Common myeloid progenitor, CD34-positive (primary cell): ENCODE results near the gene RELT.
A peak's percentile ranks its signal among the peaks of the same experiment; 100 is the strongest.

ENCODE experiments used
- CTCF ChIA-PET: fragments of 350-600 bp; sonication (Branson Sonifier 250); formaldehyde crosslinking; loops from one replicate; lab custom pipeline; 2021; ENCODE audit warnings: antibody characterized with exemption; lab: Charles Lee
- POLR2A ChIA-PET: fragments of 350-600 bp; sonication (Branson Sonifier 250); formaldehyde crosslinking; loops from one replicate; lab custom pipeline; 2021; ENCODE audit warnings: antibody characterized with exemption; lab: Charles Lee
- DNase-seq, 3 donors: peaks; one replicate each; pipeline versions ENCODE4 v3.0.0 to v3.0.0-alpha.2; 2013
- H3K27ac ChIP-seq, 2 experiments: 1 replicate in 1 of 2; 2 replicates in 1 of 2; pipeline ENCODE4 v1.7.0; 2013; ENCODE audit warnings: inconsistent platforms in 2 of 2, low read length in 2 of 2, mild to moderate bottlenecking in 2 of 2, low read depth in 1 of 2, moderate library complexity in 1 of 2; ENCODE audit not compliant: severe bottlenecking in 2 of 2, insufficient read depth in 1 of 2, poor library complexity in 1 of 2
- H3K27me3 ChIP-seq, 5 experiments: replicated peaks in 2 of 5; 1 replicate in 3 of 5; 2 replicates in 2 of 5; pipeline versions ENCODE4 v1.6.1 to v1.7.0; 2013; ENCODE audit warnings: low read length in 4 of 5, mild to moderate bottlenecking in 2 of 5, moderate library complexity in 2 of 5, inconsistent platforms in 1 of 5; ENCODE audit not compliant: insufficient read depth in 5 of 5, control insufficient read depth in 4 of 5
- H3K36me3 ChIP-seq, 4 experiments: 1 replicate in 2 of 4; 2 replicates in 2 of 4; pipeline versions ENCODE4 v1.6.1 to v1.7.0; 2013; ENCODE audit warnings: low read length in 3 of 4, control low read depth in 1 of 4, mild to moderate bottlenecking in 1 of 4; ENCODE audit not compliant: control insufficient read depth in 4 of 4, insufficient read depth in 4 of 4
- H3K4me1 ChIP-seq, 4 experiments: 1 replicate in 3 of 4; 2 replicates in 1 of 4; pipeline versions ENCODE4 v1.6.1 to v1.7.1; 2013; ENCODE audit warnings: low read length in 3 of 4, mild to moderate bottlenecking in 3 of 4, control low read depth in 1 of 4, inconsistent platforms in 1 of 4, moderate library complexity in 1 of 4; ENCODE audit not compliant: control insufficient read depth in 4 of 4, insufficient read depth in 4 of 4; ENCODE audit errors: control extremely low read depth in 1 of 4
- H3K4me3 ChIP-seq, 7 experiments: 1 replicate in 4 of 7; 2 replicates in 3 of 7; pipeline versions ENCODE4 v1.5.1 to v1.7.0; 2013; ENCODE audit warnings: mild to moderate bottlenecking in 7 of 7, low read length in 6 of 7, moderate library complexity in 6 of 7, inconsistent platforms in 2 of 7, low read depth in 2 of 7, control low read depth in 1 of 7; ENCODE audit not compliant: insufficient read depth in 4 of 7, control insufficient read depth in 1 of 7; ENCODE audit errors: extremely low read depth in 1 of 7
- H3K9me3 ChIP-seq, 5 experiments: 1 replicate in 4 of 5; 2 replicates in 1 of 5; pipeline versions ENCODE4 v1.6.1 to v1.7.1; 2013; ENCODE audit warnings: low read length in 4 of 5, mild to moderate bottlenecking in 2 of 5, inconsistent platforms in 1 of 5, low read depth in 1 of 5, moderate library complexity in 1 of 5; ENCODE audit not compliant: control insufficient read depth in 4 of 5, insufficient read depth in 2 of 5; ENCODE audit errors: control extremely low read depth in 1 of 5
- WGBS: methylation state at CpG from one replicate; pipeline ENCODE4 v1.1.5; 2013; ENCODE audit not compliant: insufficient coverage; 5-methylcytosine and 5-hydroxymethylcytosine counted together

The RELT gene

DNA sequence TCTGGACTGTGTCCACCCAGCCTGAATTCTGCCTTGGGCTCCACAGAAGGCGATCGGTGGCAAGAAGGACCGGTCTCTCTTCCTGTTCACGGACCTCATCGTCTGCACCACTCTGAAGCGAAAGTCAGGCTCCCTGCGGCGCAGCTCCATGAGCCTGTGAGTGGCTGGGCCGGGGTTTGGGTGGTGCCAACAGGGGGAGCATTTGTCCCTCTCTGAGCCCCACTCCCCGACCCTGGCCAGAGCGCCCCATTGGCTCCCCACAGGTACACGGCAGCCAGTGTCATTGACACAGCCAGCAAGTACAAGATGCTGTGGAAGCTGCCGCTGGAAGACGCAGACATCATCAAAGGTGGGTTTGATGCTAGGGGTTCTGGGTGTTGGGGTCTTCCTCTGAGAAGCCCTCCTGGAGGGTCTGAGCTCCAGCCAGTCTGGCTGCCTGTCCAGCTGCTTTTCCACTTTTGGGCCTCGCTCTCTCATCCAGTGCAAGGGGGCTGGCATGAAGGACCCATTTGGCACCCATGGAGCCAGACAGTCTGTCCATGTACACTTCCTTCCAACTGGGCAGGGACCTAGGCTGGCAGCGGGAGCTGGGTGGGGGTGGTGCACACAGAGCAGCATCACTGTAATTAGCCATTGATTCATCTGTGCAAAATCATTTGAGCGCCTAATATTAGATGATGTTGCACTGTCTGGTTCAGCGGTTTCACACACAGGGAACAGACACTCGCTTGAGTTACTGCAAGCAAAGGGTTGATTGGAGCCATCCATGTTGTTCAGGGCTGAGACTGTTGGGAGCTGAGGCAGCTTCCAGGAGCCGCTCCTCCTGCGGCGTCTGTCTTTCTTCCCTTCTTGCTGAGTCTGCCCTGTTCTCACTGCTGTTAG lies 19.0 kb upstream of the RELT start:
- no peak overlapping the region for H3K27ac ChIP-seq
- POLR2A ChIA-PET: no interaction called here

DNA sequence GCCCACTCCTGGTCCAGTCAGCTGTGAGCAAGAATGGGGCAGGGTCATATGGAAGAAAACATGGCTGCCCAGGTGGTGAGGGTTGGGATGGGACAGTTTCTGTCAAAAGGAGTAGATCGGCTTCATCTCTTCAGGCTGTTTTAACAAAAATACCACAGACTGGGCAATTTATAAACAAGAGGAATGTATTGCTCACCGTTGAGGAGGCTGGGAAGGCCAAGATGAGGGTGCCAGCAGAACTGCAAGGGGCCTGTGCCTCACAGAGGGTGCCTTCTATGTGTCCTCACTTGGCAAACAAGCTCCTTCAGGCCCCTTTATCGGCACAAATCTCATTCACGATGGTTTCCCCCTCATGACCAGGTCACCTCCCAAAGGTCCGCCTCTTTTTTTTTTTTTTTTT lies 18.1 kb upstream of the RELT start:
- Histone ChIP-seq H3K27ac (no peak overlapping the region), H3K4me3 (no peak overlapping the region), H3K36me3 (peaks cover 10 to 89% (median 50%) of the 10 kb centered on the region in 4 experiments), H3K9me3 (no peaks in the 10 kb centered on the region), H3K4me1 (no peaks in the 10 kb centered on the region), H3K27me3 (no peaks in the 10 kb centered on the region)
- WGBS: 100% methylated on average over 2 of the region's 5 CpGs
- CTCF ChIA-PET: interaction anchor here (1.4 to 18.6 kb wide), 3 partner anchors 9 to 37 kb away, joined by 3 to 348 read pairs (median 207); no protein-coding TSS in a partner anchor
- POLR2A ChIA-PET: no interaction called here
- DNase-seq: no peak

More for the DNA sequence above, 19.0 kb upstream of the RELT start:
- Histone ChIP-seq H3K4me3 (no peak overlapping the region), H3K9me3 (no peaks in the 10 kb centered on the region), H3K36me3 (peaks cover 9 to 89% (median 44%) of the 10 kb centered on the region in 4 experiments), H3K27me3 (no peaks in the 10 kb centered on the region), H3K4me1 (no peaks in the 10 kb centered on the region)
- CTCF ChIA-PET: interaction anchor here (1.4 to 18.6 kb wide), 3 partner anchors 10 to 38 kb away, joined by 3 to 348 read pairs (median 207); no protein-coding TSS in a partner anchor
- no peak for DNase-seq
- 95% methylated on average over 21 of the region's 22 CpGs for WGBS

DNA sequence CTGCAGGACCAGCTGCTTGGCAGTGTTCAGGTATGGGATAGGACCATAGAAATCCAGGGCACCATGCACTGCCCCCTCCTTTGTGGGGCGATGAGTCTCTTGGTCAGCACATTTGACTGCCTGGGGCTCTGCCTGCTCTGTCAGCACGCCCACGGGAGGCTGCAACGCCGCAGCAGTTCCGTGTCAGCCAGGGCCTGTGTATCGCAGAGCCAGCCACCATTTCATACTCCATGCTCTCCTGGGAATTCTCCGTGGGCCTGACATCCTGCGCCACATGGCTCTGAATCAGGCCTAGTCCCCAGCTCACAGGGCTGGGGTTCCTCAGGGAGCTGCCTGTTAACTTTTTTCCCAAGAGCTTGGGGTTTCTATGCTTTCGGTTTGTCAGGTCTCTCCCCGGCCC lies 16.9 kb upstream of the RELT start:
- DNase-seq: no peak
- Histone ChIP-seq H3K4me3 (no peak overlapping the region), H3K36me3 (peaks cover 12 to 94% (median 60%) of the 10 kb centered on the region in 4 experiments), H3K27me3 (no peaks in the 10 kb centered on the region), H3K9me3 (no peaks in the 10 kb centered on the region), H3K27ac (no peak overlapping the region), H3K4me1 (no peaks in the 10 kb centered on the region)
- ChIA-PET POLR2A (no interaction called here), CTCF (interaction anchor here (1.0 to 18.6 kb wide), 6 partner anchors 7 to 36 kb away, joined by 4 to 348 read pairs (median 6); no protein-coding TSS in a partner anchor)
- WGBS: 97% methylated on average over 9 of the region's 11 CpGs

DNA sequence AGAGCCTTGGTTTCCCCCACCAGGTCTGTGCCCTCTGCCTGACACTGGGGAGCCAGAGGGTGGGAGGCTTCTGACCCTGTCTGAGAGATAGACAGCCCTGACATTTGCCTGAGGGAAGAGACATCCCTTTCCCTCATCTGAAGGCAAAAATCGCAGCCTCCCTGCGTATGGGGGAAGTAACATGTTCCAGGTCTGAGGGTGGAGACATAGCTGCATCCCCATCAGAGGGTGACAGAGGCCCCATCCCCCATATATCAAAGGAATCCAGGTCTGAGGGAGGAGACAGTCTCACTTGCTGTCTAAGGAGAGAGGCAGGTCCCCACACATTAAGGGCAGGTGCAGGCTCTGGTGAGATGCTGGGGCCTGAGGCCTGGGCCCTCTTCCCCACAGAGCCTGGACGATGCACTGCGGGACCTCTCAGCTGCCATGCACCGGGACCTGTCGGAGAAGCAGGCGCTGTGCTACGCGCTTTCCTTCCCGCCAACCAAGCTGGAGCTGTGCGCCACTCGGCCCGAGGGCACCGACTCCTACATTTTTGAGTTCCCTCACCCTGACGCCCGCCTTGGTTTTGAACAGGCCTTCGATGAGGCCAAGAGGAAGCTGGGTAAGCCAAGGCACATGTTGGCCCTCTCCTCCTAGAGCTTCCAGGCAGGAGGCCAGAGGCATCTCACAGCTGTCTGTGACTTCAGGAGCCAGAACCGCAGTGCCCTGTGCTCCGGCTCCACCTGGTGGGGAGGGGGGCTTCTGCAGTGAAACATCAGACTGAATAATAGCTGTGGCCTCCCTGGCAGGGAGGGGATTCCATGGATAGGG lies 16.1 kb upstream of the RELT start:
- POLR2A ChIA-PET: no interaction called here
- H3K27ac ChIP-seq: no peak overlapping the region
- H3K27me3 ChIP-seq: no peaks in the 10 kb centered on the region
- WGBS: 95% methylated on average over 18 of the region's 19 CpGs
- CTCF ChIA-PET: interaction anchor here (0.7 to 18.6 kb wide), 19 partner anchors 7 to 388 kb away, joined by 3 to 348 read pairs (median 5); no protein-coding TSS in a partner anchor
- DNase-seq: peak in 1 of 3 donors; percentile 49
- no peaks in the 10 kb centered on the region for H3K4me1 ChIP-seq
- H3K9me3 ChIP-seq: no peaks in the 10 kb centered on the region
- no peak overlapping the region for H3K4me3 ChIP-seq
- H3K36me3 ChIP-seq: peaks cover 11 to 96% (median 62%) of the 10 kb centered on the region in 4 experiments

DNA sequence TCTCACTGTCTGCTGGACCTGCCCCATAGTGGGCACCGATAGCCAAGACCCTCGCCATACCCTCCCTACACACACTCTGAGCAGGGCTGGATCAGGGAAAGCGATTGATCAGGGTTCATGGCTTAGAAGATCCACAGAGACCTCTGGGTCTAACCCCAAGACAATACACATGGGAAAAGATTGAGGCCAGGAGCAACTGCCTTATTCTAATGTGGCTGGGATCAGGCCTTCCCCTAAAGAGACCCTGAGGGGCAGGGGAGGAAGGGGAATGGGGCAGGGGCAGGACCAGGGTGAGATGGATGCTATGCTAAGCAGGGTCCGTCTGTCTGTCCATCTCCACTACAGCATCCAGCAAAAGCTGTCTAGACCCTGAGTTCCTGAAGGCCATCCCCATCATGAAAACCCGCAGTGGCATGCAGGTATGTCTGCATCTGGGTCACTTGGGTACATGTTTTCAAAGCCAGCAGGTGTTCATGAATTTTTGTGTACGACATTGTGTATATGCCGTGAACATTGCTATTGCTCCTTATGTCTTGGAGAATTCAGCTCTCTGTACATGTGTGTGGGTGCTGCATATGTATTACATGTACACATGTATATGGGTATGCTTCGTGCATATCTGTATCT lies 15.3 kb upstream of the RELT start:
- POLR2A ChIA-PET: no interaction called here
- DNase-seq: no peak
- Histone ChIP-seq H3K27me3 (no peaks in the 10 kb centered on the region), H3K4me1 (peaks cover 0 to under 1% (median 0%) of the 10 kb centered on the region in 4 experiments), H3K9me3 (no peaks in the 10 kb centered on the region), H3K27ac (no peak overlapping the region), H3K4me3 (no peak overlapping the region), H3K36me3 (peaks cover 17 to 96% (median 64%) of the 10 kb centered on the region in 4 experiments)
- 96% methylated on average over 7 of the region's 8 CpGs for WGBS
- CTCF ChIA-PET: interaction anchor here (0.7 to 18.6 kb wide), 19 partner anchors 8 to 389 kb away, joined by 3 to 348 read pairs (median 5); no protein-coding TSS in a partner anchor

DNA sequence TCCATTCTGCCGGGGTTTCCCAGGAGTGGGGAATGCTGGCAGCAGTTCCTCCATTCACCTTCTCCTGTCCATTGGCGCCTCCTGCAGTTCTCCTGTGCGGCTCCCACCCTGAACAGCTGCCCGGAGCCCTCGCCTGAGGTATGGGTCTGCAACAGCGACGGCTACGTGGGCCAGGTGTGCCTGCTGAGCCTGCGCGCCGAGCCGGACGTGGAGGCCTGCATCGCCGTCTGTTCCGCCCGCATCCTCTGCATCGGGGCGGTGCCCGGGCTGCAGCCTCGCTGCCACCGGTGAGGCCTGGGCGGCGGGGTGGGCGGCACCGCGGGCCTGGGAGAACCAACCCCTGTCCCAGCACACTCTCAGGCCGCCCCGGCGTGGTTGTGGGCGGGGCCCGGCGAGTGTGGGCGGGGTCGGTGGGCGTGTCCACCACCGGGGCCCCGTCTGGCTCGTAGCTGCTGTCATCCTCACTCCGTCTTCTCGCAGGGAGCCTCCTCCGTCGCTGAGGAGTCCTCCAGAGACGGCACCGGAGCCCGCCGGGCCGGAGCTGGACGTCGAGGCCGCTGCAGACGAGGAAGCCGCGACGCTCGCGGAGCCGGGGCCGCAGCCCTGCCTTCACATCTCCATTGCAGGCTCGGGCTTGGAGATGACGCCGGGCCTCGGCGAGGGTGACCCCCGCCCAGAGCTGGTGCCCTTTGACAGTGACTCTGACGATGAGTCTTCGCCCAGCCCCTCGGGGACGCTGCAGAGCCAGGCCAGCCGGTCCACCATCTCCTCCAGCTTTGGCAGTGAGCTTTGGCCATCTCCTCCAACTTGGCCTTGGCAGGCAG lies 14.0 kb upstream of the RELT start:
- WGBS: 94% methylated on average over 61 of the region's 70 CpGs
- POLR2A ChIA-PET: no interaction called here
- Histone ChIP-seq H3K4me3 (no peak overlapping the region), H3K27me3 (no peaks in the 10 kb centered on the region), H3K36me3 (peaks cover 17 to 92% (median 61%) of the 10 kb centered on the region in 4 experiments), H3K27ac (no peak overlapping the region), H3K4me1 (peaks cover 0 to 5% (median 0%) of the 10 kb centered on the region in 4 experiments), H3K9me3 (no peaks in the 10 kb centered on the region)
- CTCF ChIA-PET: interaction anchor here (1.1 to 18.6 kb wide), 5 partner anchors 9 to 33 kb away, joined by 3 to 348 read pairs (median 12); no protein-coding TSS in a partner anchor
- no peak for DNase-seq
